ENCODE results near the gene IL2RA.
"Not testable (repeated sequence)": the region's sequence is repeated elsewhere in the genome, so short reads cannot be mapped to it uniquely, and the experiment has no call there.

The IL2RA gene

GRCh38 chr10:6082496-6083395, 20.6 kb upstream of the IL2RA start:
- no peak for DNase-seq (ENCODE audit: low read depth in 2 of 2)

GRCh38 chr10:6080417-6080973, 18.3 kb upstream of the IL2RA start:
- no peak for DNase-seq (ENCODE audit: low read depth in 2 of 2)

- DNase-seq (ENCODE audit: low read depth in 2 of 2): no peak
Measured at GRCh38 chr10:6079044-6079443, 16.9 kb upstream of the IL2RA start.

DNA sequence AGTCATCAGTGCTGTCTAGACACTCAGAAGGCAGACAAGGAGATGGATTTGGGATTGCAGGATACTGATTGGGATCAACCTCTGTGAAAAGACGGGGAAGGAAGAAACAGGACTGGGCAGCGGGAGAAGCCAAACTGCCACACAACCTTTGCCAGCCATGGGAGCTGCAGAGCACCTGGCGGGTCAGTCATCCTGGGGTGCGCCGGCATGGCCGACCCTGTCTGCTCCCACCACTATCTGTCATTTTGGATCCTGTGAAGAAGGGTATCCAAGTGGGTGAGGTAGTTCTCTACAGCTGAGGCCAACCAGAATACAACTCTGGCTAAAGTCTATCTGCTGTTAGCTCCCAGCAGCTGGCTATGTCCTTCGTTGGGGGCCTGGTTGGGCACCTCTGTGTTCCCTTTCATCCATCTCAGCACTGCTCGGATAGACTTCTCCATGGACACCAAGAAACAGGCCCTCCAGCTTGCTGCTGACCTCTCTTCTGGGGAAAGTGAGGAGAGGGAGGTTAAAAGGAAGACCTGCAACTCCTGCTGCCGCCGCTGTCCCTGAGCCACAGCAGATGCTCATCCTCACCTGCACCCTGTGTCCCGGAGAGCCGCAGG, 15.0 kb upstream of the IL2RA start:
- DNase-seq (ENCODE audit: low read depth in 2 of 2): no peak

- DNase-seq (ENCODE audit: low read depth in 2 of 2): no peak
Measured at GRCh38 chr10:6074489-6075301, 12.5 kb upstream of the IL2RA start.

- no peak for DNase-seq (ENCODE audit: low read depth in 2 of 2)
Measured at GRCh38 chr10:6072215-6072934, 10.2 kb upstream of the IL2RA start.

DNA sequence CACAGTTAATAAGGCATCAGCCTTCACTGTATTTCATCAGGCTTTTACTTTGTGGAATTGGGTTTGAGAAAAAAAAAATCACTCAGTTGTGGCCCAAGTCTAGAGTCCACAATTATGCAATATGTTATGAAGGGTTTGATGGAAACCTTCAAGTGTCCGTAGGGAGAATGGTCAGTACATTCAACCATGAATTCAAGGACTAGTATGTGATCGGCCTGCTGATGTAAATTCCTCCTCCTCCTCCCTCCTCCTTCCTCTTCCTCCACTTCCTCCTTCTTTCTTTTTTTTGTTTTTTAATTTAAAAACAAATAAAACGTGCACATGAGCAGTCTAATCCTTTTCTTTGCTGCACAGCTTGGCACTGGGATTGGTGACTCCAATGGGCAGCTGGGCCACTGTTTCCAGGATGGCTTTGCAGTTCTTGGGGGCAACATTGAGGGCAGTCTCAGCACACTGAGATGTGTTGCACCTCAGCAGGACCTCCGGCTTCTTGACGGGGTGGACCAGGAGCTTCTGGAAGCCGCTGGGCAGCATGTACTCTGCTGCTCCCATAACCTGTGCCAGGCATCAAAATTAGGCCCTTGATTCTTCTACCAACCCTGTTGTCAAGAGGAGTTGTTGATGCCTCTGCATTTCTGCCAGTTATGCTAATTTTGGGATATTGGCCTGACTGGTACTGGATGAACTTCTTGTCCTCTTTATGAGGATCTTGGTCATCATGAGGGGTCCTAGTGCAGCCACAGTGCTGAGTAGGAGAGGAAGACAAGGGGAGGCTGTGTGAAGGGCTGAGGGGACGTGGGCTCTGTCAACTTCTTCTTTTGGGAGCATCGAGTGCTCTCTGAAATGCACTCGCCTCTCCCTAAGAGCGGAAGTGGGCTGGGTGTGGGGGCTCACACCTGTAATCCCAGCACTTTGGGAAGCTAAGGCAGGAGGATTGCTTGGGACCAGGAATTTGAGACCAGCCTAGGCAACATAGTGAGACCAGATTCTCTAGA, 9.3 kb upstream of the IL2RA start:
- no peak for DNase-seq (ENCODE audit: low read depth in 2 of 2)

DNA sequence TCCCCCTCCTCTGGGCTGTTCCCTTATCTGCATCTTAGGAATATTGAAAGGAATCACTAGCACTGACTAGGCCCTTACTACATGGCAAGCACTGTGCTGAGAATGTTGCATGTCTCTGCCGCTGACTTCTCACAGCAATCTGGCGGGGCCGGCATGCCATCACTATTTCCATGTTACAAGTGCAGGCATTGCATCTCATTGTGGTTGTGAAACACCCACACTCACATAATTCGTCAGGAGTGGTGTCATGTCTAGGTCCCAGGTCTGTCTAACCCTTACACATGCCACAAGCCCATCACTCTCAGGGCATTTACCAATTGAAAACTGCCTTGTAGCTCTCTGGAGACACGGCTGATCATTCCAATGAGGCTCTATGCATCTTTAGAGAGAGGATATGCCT, 8.5 kb upstream of the IL2RA start:
- no peak for DNase-seq (ENCODE audit: low read depth in 2 of 2)

- no peak for DNase-seq (ENCODE audit: low read depth in 2 of 2)
Measured at GRCh38 chr10:6069081-6069931, 7.1 kb upstream of the IL2RA start.

GRCh38 chr10:6068422-6068821, 6.3 kb upstream of the IL2RA start:
- no peak for DNase-seq (ENCODE audit: low read depth in 2 of 2)

- no peak for DNase-seq (ENCODE audit: low read depth in 2 of 2)
Measured at GRCh38 chr10:6068006-6068405, 5.8 kb upstream of the IL2RA start.

GRCh38 chr10:6067457-6067856, 5.3 kb upstream of the IL2RA start:
- no peak for DNase-seq (ENCODE audit: low read depth in 2 of 2)

DNA sequence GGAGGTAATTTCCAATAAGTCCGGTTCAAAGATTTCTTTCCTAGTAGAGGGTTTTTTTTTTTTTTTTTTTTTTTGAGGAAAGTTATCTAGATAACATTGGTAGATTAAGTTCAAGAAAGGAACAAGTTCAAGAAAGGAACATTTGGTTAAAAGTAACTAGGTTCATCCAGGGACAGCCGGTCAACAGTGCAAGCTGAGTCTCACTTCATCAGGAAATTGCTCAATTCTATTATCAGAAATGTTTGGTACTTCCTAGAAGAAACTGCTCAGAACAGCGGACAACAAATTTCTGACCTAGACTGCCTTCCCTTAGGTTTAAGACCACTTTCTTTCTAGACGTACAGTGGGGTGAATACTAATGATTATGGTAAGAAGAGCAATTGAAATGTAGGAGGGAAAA, 3.7 kb upstream of the IL2RA start:
- DNase-seq (ENCODE audit: low read depth in 2 of 2): no peak

GRCh38 chr10:6065406-6065805, 3.2 kb upstream of the IL2RA start:
- DNase-seq (ENCODE audit: low read depth in 2 of 2): no peak

DNA sequence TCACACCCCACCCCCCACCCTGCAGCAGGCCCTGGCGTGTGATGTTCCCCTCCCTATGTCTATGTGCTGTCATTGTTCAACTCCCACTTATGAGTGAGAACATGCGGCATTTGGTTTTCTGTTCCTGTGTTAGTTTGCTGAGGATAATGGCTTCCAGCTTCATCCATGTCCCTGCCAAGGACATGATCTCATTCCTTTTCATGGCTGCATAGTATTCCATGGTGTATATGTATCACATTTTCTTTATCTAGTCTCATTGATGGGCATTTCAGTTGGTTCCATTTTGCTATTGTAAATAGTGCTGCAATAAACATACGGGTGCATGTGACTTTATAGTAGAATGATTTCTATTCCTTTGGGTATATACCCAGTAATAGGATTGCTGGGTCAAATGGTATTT, 2.6 kb upstream of the IL2RA start:
- not testable (repeated sequence) for DNase-seq (ENCODE audit: low read depth in 2 of 2)

GRCh38 chr10:6064119-6064518, 2.0 kb upstream of the IL2RA start:
- no peak for DNase-seq (ENCODE audit: low read depth in 2 of 2)

DNA sequence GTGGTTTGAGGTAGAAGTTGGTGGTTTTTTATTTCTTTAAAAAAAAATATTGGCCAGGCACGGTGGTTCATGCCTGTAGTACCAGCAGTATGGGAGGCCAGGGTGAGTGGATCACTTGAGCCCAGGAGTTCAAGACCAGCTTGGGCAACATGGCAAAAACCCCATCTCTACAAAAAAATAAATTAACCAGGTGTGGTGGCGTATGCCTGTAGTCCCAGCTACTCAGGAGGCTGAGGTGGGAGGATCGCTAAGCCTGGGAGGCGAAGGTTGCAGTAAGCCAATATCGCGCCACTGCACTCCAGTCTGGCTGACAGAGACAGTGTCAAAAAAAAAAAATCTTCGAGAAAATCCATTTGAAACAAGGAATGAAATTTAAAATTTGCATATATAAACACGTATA, 1.1 kb downstream of the IL2RA start:
- no peak for DNase-seq (ENCODE audit: low read depth in 2 of 2)

GRCh38 chr10:6059506-6059905, 2.7 kb downstream of the IL2RA start:
- DNase-seq (ENCODE audit: low read depth in 2 of 2): no peak
